Measurements from ENCODE around the gene CENATAC.
A peak's percentile ranks its signal among the peaks of the same experiment; 100 is the strongest.
"Not testable (repeated sequence)": the region's sequence is repeated elsewhere in the genome, so short reads cannot be mapped to it uniquely, and the experiment has no call there.

Gene CENATAC

GRCh38 chr11:119015054-119015611 lies 17.2 kb downstream of the CENATAC start:
- Histone ChIP-seq H3K4me3 (ENCODE audit: insufficient read depth in 1 of 2, low read depth in 1 of 2, low read length in 2 of 2) (no peak overlapping the region), H3K9me3 (ENCODE audit: control insufficient read depth, low read length) (no peaks in the 10 kb centered on the region), H3K27me3 (ENCODE audit: control insufficient read depth in 1 of 2, insufficient read depth in 1 of 2, low read length in 2 of 2) (no peaks in the 10 kb centered on the region), H3K36me3 (ENCODE audit: control insufficient read depth in 1 of 2, insufficient read depth in 2 of 2, low read depth in 1 of 2, low read length in 2 of 2) (peaks cover 35 to 70% of the 10 kb centered on the region in 2 experiments), H3K4me2 (ENCODE audit: low read length, poor library complexity, severe bottlenecking) (no peak overlapping the region), H2BK120ac (ENCODE audit: low read depth, low read length) (no peak overlapping the region), H3K9ac (ENCODE audit: low read length) (peak overlapping the region; percentile 98), H3K18ac (ENCODE audit: low read depth in 1 of 2, low read length in 2 of 2) (no peak overlapping the region), H3K4me1 (ENCODE audit: control insufficient read depth, insufficient read depth, low read depth, low read length) (peaks cover 9% of the 10 kb centered on the region), H4K91ac (ENCODE audit: low read length) (no peak overlapping the region), H2AFZ (ENCODE audit: low read depth, low read length) (no peak overlapping the region), H2BK15ac (ENCODE audit: low read depth, poor library complexity, severe bottlenecking) (no peak overlapping the region), H3K4ac (ENCODE audit: low read depth in 1 of 2, low read length in 2 of 2) (no peak overlapping the region), H3K79me1 (replicated peaks; ENCODE audit: low read length, poor library complexity, severe bottlenecking) (peaks cover 4% of the 10 kb centered on the region), H3K27ac (ENCODE audit: low read length, poor library complexity, severe bottlenecking) (no peak overlapping the region), H3K14ac (ENCODE audit: low read length in 2 of 2) (no peak overlapping the region), H2BK12ac (ENCODE audit: low read length in 2 of 2) (no peak overlapping the region), H2AK5ac (ENCODE audit: low read length, severe bottlenecking) (no peak overlapping the region), H4K8ac (ENCODE audit: low read length) (no peak overlapping the region), H2BK5ac (ENCODE audit: low read depth, low read length, poor library complexity, severe bottlenecking) (no peak overlapping the region), H3K23ac (ENCODE audit: low read length in 2 of 2) (no peak overlapping the region)
- 79% methylated on average over 7 of the region's 8 CpGs for WGBS
- no peak for DNase-seq

GRCh38 chr11:119016216-119017009 lies 18.5 kb downstream of the CENATAC start:
- H3K23ac ChIP-seq (ENCODE audit: low read length in 2 of 2) = no peak overlapping the region
- peak overlapping the region; percentile 2 for H4K8ac ChIP-seq (ENCODE audit: low read length)

GRCh38 chr11:119017377-119017776 lies 19.4 kb downstream of the CENATAC start:
- WGBS = 4% methylated on average over 8 of the region's 10 CpGs
- Histone ChIP-seq H2BK120ac (ENCODE audit: low read depth, low read length) (peak overlapping the region; percentile 43), H3K4me1 (ENCODE audit: control insufficient read depth, insufficient read depth, low read depth, low read length) (peaks cover 12% of the 10 kb centered on the region), H3K36me3 (ENCODE audit: control insufficient read depth in 1 of 2, insufficient read depth in 2 of 2, low read depth in 1 of 2, low read length in 2 of 2) (peaks cover 27 to 63% of the 10 kb centered on the region in 2 experiments), H3K4ac (ENCODE audit: low read depth in 1 of 2, low read length in 2 of 2) (peak overlapping the region in 1 of 2 experiments; percentile 64), H3K9ac (ENCODE audit: low read length) (peak overlapping the region; percentile 98), H3K4me3 (ENCODE audit: insufficient read depth in 1 of 2, low read depth in 1 of 2, low read length in 2 of 2) (peak overlapping the region; percentile 85 to 99), H3K4me2 (ENCODE audit: low read length, poor library complexity, severe bottlenecking) (peak overlapping the region; percentile 86)
- H2AFZ ChIP-seq (ENCODE audit: low read depth, low read length); H3K9me3 ChIP-seq (ENCODE audit: control insufficient read depth, low read length); H3K14ac ChIP-seq (ENCODE audit: low read length in 2 of 2); H2AK5ac ChIP-seq (ENCODE audit: low read length, severe bottlenecking); H4K91ac ChIP-seq (ENCODE audit: low read length); H4K8ac ChIP-seq (ENCODE audit: low read length); H3K23ac ChIP-seq (ENCODE audit: low read length in 2 of 2); H2BK5ac ChIP-seq (ENCODE audit: low read depth, low read length, poor library complexity, severe bottlenecking); H3K27ac ChIP-seq (ENCODE audit: low read length, poor library complexity, severe bottlenecking); H3K18ac ChIP-seq (ENCODE audit: low read depth in 1 of 2, low read length in 2 of 2); H3K27me3 ChIP-seq (ENCODE audit: control insufficient read depth in 1 of 2, insufficient read depth in 1 of 2, low read length in 2 of 2); H3K79me1 ChIP-seq (replicated peaks; ENCODE audit: low read length, poor library complexity, severe bottlenecking); H2BK12ac ChIP-seq (ENCODE audit: low read length in 2 of 2); DNase-seq; H2BK15ac ChIP-seq (ENCODE audit: low read depth, poor library complexity, severe bottlenecking): not testable (repeated sequence)

More at GRCh38 chr11:119016216-119017009, 18.5 kb downstream of the CENATAC start:
- H3K9me3 ChIP-seq (ENCODE audit: control insufficient read depth, low read length) = no peaks in the 10 kb centered on the region
- H2BK12ac ChIP-seq (ENCODE audit: low read length in 2 of 2) = no peak overlapping the region
- H3K27me3 ChIP-seq (ENCODE audit: control insufficient read depth in 1 of 2, insufficient read depth in 1 of 2, low read length in 2 of 2) = no peaks in the 10 kb centered on the region
- no peak overlapping the region for H2AFZ ChIP-seq (ENCODE audit: low read depth, low read length)
- WGBS = 94% methylated on average over 11 of the region's 14 CpGs
- no peak overlapping the region for H2BK120ac ChIP-seq (ENCODE audit: low read depth, low read length)
- no peak overlapping the region for H4K91ac ChIP-seq (ENCODE audit: low read length)
- H3K18ac ChIP-seq (ENCODE audit: low read depth in 1 of 2, low read length in 2 of 2) = no peak overlapping the region
- no peaks in the 10 kb centered on the region for H3K79me1 ChIP-seq (replicated peaks; ENCODE audit: low read length, poor library complexity, severe bottlenecking)
- peaks cover 28 to 63% of the 10 kb centered on the region in 2 experiments for H3K36me3 ChIP-seq (ENCODE audit: control insufficient read depth in 1 of 2, insufficient read depth in 2 of 2, low read depth in 1 of 2, low read length in 2 of 2)
- H2BK5ac ChIP-seq (ENCODE audit: low read depth, low read length, poor library complexity, severe bottlenecking) = no peak overlapping the region
- H3K27ac ChIP-seq (ENCODE audit: low read length, poor library complexity, severe bottlenecking) = no peak overlapping the region
- DNase-seq = no peak
- peaks cover 12% of the 10 kb centered on the region for H3K4me1 ChIP-seq (ENCODE audit: control insufficient read depth, insufficient read depth, low read depth, low read length)
- H2BK15ac ChIP-seq (ENCODE audit: low read depth, poor library complexity, severe bottlenecking) = no peak overlapping the region
- H3K9ac ChIP-seq (ENCODE audit: low read length) = peak overlapping the region; percentile 98
- peak overlapping the region in 1 of 2 experiments; percentile 99 for H3K4me3 ChIP-seq (ENCODE audit: insufficient read depth in 1 of 2, low read depth in 1 of 2, low read length in 2 of 2)
- H3K4ac ChIP-seq (ENCODE audit: low read depth in 1 of 2, low read length in 2 of 2) = no peak overlapping the region
- peak overlapping the region; percentile 35 for H3K4me2 ChIP-seq (ENCODE audit: low read length, poor library complexity, severe bottlenecking)
- H2AK5ac ChIP-seq (ENCODE audit: low read length, severe bottlenecking) = no peak overlapping the region
- no peak overlapping the region for H3K14ac ChIP-seq (ENCODE audit: low read length in 2 of 2)
